GM10266 (cell line): Measurements from ENCODE around the gene UNC5C.

Experiments used
- DNase-seq: peaks from one replicate; pipeline ENCODE4 v3.0.0; 2012; ENCODE audit errors: extremely low spot score
- TF ChIP-seq, protein P1 (sequence below): IDR thresholded peaks from 2 replicates; pipeline ENCODE4 v1.5.1; 2012; ENCODE audit warnings: mild to moderate bottlenecking, low read depth; ENCODE audit not compliant: control insufficient read depth, insufficient read depth; ENCODE audit errors: missing control alignments

UNC5C gene

GRCh38 chr4:95288552-95288951, 260.2 kb downstream of the UNC5C start:
- DNase-seq, result no peak
- TF ChIP-seq, protein P1, sequence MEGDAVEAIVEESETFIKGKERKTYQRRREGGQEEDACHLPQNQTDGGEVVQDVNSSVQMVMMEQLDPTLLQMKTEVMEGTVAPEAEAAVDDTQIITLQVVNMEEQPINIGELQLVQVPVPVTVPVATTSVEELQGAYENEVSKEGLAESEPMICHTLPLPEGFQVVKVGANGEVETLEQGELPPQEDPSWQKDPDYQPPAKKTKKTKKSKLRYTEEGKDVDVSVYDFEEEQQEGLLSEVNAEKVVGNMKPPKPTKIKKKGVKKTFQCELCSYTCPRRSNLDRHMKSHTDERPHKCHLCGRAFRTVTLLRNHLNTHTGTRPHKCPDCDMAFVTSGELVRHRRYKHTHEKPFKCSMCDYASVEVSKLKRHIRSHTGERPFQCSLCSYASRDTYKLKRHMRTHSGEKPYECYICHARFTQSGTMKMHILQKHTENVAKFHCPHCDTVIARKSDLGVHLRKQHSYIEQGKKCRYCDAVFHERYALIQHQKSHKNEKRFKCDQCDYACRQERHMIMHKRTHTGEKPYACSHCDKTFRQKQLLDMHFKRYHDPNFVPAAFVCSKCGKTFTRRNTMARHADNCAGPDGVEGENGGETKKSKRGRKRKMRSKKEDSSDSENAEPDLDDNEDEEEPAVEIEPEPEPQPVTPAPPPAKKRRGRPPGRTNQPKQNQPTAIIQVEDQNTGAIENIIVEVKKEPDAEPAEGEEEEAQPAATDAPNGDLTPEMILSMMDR, result no peak

GRCh38 chr4:95285797-95286196, 263.0 kb downstream of the UNC5C start:
- TF ChIP-seq, protein P1, result no peak

DNA sequence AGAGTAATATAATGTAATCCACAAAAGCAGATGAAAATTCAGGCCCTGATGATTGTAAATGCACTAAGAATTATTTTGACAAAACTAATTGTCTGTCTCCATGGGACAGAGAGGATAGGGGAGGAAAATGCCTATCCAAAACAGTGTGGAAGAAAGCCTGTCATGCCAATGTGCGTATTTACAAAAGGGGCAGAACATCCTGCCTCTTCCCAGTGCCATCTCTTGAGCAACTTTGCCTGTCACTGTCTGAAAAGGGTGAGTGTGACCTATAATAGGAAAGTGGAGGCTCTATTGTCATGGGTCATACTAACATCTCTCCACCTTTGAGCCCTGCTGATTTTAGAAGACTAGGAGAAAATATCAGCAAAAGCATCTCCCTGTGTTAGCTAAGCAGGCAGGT, 264.1 kb downstream of the UNC5C start:
- DNase-seq, result no peak
- TF ChIP-seq, protein P1, result no peak

More at GRCh38 chr4:95285797-95286196, 263.0 kb downstream of the UNC5C start:
- no peak for DNase-seq

GRCh38 chr4:95283320-95283719, 265.5 kb downstream of the UNC5C start:
- DNase-seq, result no peak
- TF ChIP-seq, protein P1, result no peak

DNA sequence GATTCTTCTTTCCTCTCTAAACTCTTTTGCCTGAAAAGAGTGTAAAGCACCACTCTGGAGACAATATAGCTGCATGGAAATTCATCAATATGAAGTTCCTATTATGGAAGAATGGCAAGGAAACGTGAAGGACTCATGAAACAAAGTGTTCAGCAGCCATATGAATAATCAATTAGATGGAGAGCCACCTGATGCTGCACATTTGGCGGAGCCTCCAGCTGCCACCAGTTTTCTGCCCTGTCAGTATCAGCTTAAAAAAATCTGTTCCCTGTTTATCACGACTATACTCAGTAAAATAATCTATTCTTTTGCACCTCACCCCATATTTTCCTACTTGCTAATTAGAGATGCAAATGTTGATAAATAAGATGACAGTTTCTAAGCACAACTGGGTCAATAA, 276.0 kb downstream of the UNC5C start:
- no peak for DNase-seq
- TF ChIP-seq, protein P1, result no peak

DNA sequence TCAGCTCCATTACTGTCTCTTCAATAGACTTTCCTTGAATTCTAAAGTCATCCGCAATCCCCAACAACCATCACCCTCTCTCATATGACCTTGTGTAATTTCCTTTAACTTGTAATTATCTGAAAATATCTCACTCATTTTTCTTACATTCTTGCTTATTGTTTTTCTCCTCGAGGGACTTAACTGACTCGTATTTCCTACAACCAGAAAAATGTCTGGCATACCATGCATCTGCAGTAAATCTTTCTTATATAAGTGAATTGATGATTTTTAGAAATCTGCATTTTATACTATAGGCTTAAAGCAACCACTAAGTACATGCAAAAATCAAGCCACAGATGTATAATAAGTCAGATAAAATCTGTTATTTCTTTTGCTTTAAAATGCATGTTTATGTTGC, 276.7 kb downstream of the UNC5C start:
- TF ChIP-seq, protein P1, result no peak
- DNase-seq, result no peak

DNA sequence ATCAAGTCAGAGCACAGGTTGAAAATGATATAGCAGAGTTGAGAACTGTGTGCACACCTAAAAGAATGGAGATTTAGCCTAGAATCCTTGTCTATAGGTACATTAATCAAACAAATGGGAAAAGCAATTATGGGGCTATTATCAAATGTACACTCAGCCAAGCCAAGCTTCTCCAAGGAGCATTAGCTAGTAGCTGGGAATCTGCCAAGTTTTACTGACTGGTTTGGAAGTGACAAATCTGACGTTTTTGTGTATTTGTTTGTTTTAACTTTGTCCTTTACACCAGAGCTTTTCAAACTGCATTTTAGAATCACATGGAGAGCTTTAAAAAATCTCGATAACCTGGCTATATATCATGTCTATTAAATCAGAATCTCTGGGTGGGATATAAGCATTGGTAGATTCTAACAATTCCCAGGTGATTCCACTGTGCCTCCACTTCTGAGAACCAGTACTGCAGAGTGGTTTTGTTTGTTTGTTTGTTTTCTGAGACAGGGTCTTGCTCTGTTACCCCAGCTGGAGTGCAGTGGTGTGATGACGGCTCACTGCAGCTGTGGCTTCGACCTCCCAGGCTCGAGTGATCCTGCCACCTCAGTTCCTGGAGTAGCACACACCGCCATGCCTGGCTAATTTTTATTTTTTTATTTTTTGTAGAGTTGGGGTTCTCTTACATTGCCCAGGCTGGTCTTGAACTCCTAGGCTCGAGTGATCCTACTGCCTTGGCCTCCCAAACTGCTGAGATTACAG, 279.8 kb downstream of the UNC5C start:
- TF ChIP-seq, protein P1, result no peak
- DNase-seq, result no peak
